ENCODE data around the gene SMTNL2. TPM values are rescaled to one million over a fixed set of nuclear protein-coding genes. Genes with fewer than 3 reads are reported as not detected.

SMTNL2 gene
- total RNA-seq, 2 donors from 2014 or later: 0.51 to 0.79 TPM

DNA sequence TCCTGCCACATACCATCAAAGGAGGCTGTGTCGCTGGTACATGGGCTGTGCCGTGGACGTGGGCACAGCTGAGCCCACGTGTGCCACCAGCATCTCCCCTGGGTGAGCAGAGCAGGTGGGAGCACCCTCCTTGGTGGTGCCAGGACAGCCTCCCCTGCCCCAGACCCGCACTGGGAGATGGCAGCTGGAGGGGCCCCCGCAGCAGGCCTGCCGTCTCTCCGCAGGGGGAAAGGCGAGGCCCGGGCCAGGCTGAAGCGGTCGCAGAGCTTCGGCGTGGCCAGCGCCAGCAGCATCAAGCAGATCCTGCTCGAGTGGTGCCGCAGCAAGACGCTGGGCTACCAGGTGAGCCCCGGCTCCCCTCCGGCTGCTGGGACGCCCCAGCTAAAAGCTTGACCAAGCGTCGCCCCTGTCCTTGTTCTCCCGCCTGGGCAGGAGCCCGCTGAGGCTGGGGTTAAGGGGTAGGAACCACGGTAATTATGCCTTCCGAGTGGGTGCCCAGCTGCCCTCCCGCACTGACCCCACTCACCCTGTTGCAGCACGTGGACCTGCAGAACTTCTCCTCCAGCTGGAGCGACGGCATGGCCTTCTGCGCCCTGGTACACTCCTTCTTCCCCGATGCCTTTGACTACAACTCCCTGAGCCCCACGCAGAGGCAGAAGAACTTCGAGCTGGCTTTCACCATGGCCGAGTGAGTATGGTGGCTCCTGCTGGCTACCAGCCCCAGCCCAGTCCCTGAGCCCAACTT, 12.5 kb downstream of the SMTNL2 start:
- H3K36me3 Mint-ChIP-seq (ENCODE audit: low read depth): no peaks in the 10 kb centered on the region
- 91 to 93% methylated on average over 16 to 36 of the region's 36 CpGs for WGBS, 2 experiments (ENCODE audit: insufficient coverage in 1 of 2, insufficient read length in 1 of 2)
- no peak overlapping the region for H3K4me3 Mint-ChIP-seq
- Histone ChIP-seq H3K9me3 (ENCODE audit: control insufficient read depth, low read length) (no peaks in the 10 kb centered on the region), H3K4me3 (ENCODE audit: low read length) (no peak overlapping the region), H3K36me3 (ENCODE audit: control insufficient read depth, insufficient read depth, low read length) (no peaks in the 10 kb centered on the region), H3K9ac (ENCODE audit: extremely low read depth, low read length, poor library complexity, severe bottlenecking) (no peak overlapping the region), H3K27ac (ENCODE audit: low read depth, low read length) (no peak overlapping the region), H3K27me3 (ENCODE audit: control insufficient read depth, insufficient read depth, low read length, poor library complexity, severe bottlenecking) (no peaks in the 10 kb centered on the region), H3K4me1 (ENCODE audit: control insufficient read depth, insufficient read depth, low read length) (peaks cover 11% of the 10 kb centered on the region)
- peaks cover 2% of the 10 kb centered on the region for H3K27me3 Mint-ChIP-seq (ENCODE audit: insufficient read depth)
- H3K27ac Mint-ChIP-seq: no peak overlapping the region
- no peaks in the 10 kb centered on the region for H3K9me3 Mint-ChIP-seq
- no peak for DNase-seq
- peaks cover 21% of the 10 kb centered on the region for H3K4me1 Mint-ChIP-seq
- TF ChIP-seq CTCF (conservative IDR thresholded peaks at IDR 0.05): no peak

GRCh38 chr17:4597975-4598374, 13.6 kb downstream of the SMTNL2 start:
- no peak overlapping the region for H3K4me3 Mint-ChIP-seq
- H3K36me3 ChIP-seq (ENCODE audit: control insufficient read depth, insufficient read depth, low read length): no peaks in the 10 kb centered on the region
- H3K4me1 ChIP-seq (ENCODE audit: control insufficient read depth, insufficient read depth, low read length): peaks cover 11% of the 10 kb centered on the region
- H3K9ac ChIP-seq (ENCODE audit: extremely low read depth, low read length, poor library complexity, severe bottlenecking): no peak overlapping the region
- WGBS, 2 experiments (ENCODE audit: insufficient coverage in 1 of 2, insufficient read length in 1 of 2): 84 to 86% methylated on average over 12 to 13 of the region's 13 CpGs
- peaks cover 2% of the 10 kb centered on the region for H3K27me3 Mint-ChIP-seq (ENCODE audit: insufficient read depth)
- H3K9me3 ChIP-seq (ENCODE audit: control insufficient read depth, low read length): no peaks in the 10 kb centered on the region
- H3K9me3 Mint-ChIP-seq: no peaks in the 10 kb centered on the region
- H3K27ac ChIP-seq (ENCODE audit: low read depth, low read length): no peak overlapping the region
- no peaks in the 10 kb centered on the region for H3K27me3 ChIP-seq (ENCODE audit: control insufficient read depth, insufficient read depth, low read length, poor library complexity, severe bottlenecking)
- DNase-seq: peak; percentile 55
- H3K27ac Mint-ChIP-seq: no peak overlapping the region
- no peak overlapping the region for H3K4me3 ChIP-seq (ENCODE audit: low read length)
- H3K4me1 Mint-ChIP-seq: peaks cover 21% of the 10 kb centered on the region
- no peaks in the 10 kb centered on the region for H3K36me3 Mint-ChIP-seq (ENCODE audit: low read depth)
- TF ChIP-seq CTCF (conservative IDR thresholded peaks at IDR 0.05): no peak

- H3K4me1 Mint-ChIP-seq: peaks cover 21% of the 10 kb centered on the region
- Histone ChIP-seq H3K9me3 (ENCODE audit: control insufficient read depth, low read length) (no peaks in the 10 kb centered on the region), H3K9ac (ENCODE audit: extremely low read depth, low read length, poor library complexity, severe bottlenecking) (no peak overlapping the region), H3K36me3 (ENCODE audit: control insufficient read depth, insufficient read depth, low read length) (no peaks in the 10 kb centered on the region), H3K4me3 (ENCODE audit: low read length) (no peak overlapping the region), H3K27me3 (ENCODE audit: control insufficient read depth, insufficient read depth, low read length, poor library complexity, severe bottlenecking) (no peaks in the 10 kb centered on the region), H3K4me1 (ENCODE audit: control insufficient read depth, insufficient read depth, low read length) (peaks cover 11% of the 10 kb centered on the region), H3K27ac (ENCODE audit: low read depth, low read length) (no peak overlapping the region)
- no peaks in the 10 kb centered on the region for H3K36me3 Mint-ChIP-seq (ENCODE audit: low read depth)
- H3K27ac Mint-ChIP-seq: no peak overlapping the region
- H3K27me3 Mint-ChIP-seq (ENCODE audit: insufficient read depth): peaks cover 3% of the 10 kb centered on the region
- 77 to 87% methylated on average over 12 to 20 of the region's 20 CpGs for WGBS, 2 experiments (ENCODE audit: insufficient coverage in 1 of 2, insufficient read length in 1 of 2)
- DNase-seq: peak; percentile 53
- H3K9me3 Mint-ChIP-seq: no peaks in the 10 kb centered on the region
- TF ChIP-seq CTCF (conservative IDR thresholded peaks at IDR 0.05): no peak
- H3K4me3 Mint-ChIP-seq: no peak overlapping the region
Measured at GRCh38 chr17:4598776-4599504, 14.6 kb downstream of the SMTNL2 start.
